Muscle layer of duodenum (tissue), 2 donors: Measurements from ENCODE around the gene PKD1L1.
"Not testable (repeated sequence)": the region's sequence is repeated elsewhere in the genome, so short reads cannot be mapped to it uniquely, and the experiment has no call there.

Experiments used
- H3K27ac ChIP-seq: one replicate; pipeline ENCODE4 v1.7.0; 2013; ENCODE audit warnings: mild to moderate bottlenecking, low read length
- H3K27me3 ChIP-seq: one replicate; pipeline ENCODE4 v1.7.0; 2013; ENCODE audit warnings: low read depth, mild to moderate bottlenecking, control low read depth, low read length
- H3K36me3 ChIP-seq, 2 donors: one replicate each; pipeline ENCODE4 v1.7.0; 2013; ENCODE audit warnings: low read length in 2 of 2, control low read depth in 1 of 2, mild to moderate bottlenecking in 1 of 2; ENCODE audit not compliant: insufficient read depth in 2 of 2, control insufficient read depth in 1 of 2
- H3K4me1 ChIP-seq, 2 donors: one replicate each; pipeline ENCODE4 v1.7.0; 2013; ENCODE audit warnings: low read length in 2 of 2, mild to moderate bottlenecking in 2 of 2, control low read depth in 1 of 2, moderate library complexity in 1 of 2; ENCODE audit not compliant: insufficient read depth in 2 of 2, control insufficient read depth in 1 of 2
- H3K4me3 ChIP-seq, 2 donors: one replicate each; pipeline ENCODE4 v1.7.0; 2013; ENCODE audit warnings: low read length in 2 of 2, low read depth in 1 of 2, mild to moderate bottlenecking in 1 of 2
- H3K9me3 ChIP-seq, 2 donors: one replicate each; pipeline ENCODE4 v1.7.0; 2013; ENCODE audit warnings: low read length in 2 of 2, control low read depth in 1 of 2, mild to moderate bottlenecking in 1 of 2; ENCODE audit not compliant: control insufficient read depth in 1 of 2
- donor health status: healthy.

Gene PKD1L1

DNA sequence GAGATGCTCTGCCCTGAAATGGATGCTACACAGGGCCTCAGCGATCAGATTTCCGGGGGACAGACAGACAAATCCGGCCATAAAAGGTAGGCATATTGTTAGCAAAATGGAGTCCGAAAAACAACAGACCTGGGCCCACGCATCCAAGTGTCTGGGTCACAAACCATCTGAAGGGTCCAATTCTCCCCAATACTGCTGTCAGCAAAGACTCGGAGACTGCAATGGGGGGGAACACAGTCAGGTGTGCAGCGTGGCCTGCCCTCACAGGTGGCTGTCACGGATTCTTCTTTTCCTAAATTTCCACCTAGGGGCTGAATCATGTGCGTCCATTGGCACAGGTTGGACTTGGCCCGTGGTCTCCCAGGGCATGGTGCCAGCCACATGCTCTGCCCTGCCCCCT, 12.9 kb downstream of the PKD1L1 start:
- Histone ChIP-seq H3K4me3 (no peak overlapping the region), H3K4me1 (no peaks in the 10 kb centered on the region), H3K27ac (no peak overlapping the region), H3K27me3 (no peaks in the 10 kb centered on the region), H3K9me3 (no peaks in the 10 kb centered on the region), H3K36me3 (no peaks in the 10 kb centered on the region)

DNA sequence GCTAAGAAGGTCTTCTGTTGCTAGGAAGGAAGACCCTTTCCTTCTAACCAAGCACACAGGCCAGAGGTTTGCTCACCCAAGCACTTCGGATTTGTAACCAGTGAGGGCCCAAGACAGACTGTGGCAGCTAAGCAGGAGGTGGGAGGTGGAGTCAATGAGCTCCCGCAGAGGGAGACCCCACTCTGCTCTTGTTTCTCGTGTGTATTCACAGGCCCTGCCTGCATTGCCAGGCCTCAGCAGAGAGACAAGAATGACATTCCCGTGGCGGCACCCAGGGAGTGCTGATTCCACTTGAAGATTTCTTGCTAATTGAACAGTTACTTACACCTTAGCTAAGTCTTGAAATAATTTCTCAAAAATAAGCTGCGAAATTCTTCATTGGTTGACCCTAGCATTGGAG, 13.4 kb downstream of the PKD1L1 start:
- Histone ChIP-seq H3K36me3 (no peaks in the 10 kb centered on the region), H3K4me3 (no peak overlapping the region), H3K27me3 (no peaks in the 10 kb centered on the region), H3K27ac (no peak overlapping the region), H3K4me1 (no peaks in the 10 kb centered on the region), H3K9me3 (no peaks in the 10 kb centered on the region)

DNA sequence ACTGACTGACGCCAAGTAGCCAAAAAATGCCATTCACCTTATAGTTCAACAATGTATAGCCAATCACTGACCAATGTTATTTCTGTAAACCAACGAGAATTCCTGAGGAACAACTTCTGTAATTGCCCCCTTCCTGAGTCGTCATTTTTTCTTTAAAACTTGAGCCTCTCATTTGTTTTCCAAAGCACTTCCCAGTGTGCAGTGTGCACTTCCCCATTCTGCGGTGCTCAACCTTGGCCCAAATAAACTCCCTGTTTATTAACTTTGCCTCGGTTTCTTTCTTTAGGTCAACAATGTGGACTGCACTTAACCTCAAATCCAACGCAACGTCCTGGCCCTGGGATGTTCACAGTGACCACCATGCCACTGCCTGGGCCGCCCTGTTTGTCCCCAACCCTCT, 15.1 kb downstream of the PKD1L1 start:
- Histone ChIP-seq H3K9me3 (no peaks in the 10 kb centered on the region), H3K36me3 (no peaks in the 10 kb centered on the region), H3K27ac (no peak overlapping the region), H3K4me1 (no peaks in the 10 kb centered on the region), H3K4me3 (no peak overlapping the region), H3K27me3 (no peaks in the 10 kb centered on the region)

DNA sequence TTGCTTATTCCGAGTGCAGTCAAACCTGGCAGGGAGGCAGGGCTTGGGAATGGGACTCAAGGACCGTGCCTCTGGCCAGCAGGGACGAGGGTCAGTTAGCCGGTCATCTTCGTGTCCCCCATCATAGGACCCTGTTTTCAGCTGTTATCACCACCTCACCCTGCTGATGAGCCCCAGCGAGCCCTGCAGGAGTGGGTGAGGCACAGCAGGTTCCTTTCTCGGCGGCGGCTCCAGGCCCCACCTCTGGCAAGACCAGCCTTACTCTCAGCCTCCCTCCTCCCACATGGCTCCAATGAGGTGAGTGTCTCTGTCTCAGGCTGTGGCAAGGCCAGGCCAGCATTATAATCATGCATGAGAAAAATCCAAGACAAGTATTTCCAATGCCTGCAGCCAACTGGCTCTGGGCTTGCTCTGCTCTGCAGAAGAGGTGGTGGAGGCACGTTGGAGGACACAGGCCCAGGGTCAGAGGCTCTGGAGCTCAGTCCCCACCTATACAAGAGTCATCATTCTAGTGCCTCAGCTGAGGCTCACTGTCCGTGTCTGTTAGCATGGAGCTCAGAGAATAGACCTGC, 15.7 kb downstream of the PKD1L1 start:
- Histone ChIP-seq H3K4me1 (no peaks in the 10 kb centered on the region), H3K4me3 (no peak overlapping the region), H3K9me3 (no peaks in the 10 kb centered on the region), H3K27ac (no peak overlapping the region), H3K27me3 (no peaks in the 10 kb centered on the region), H3K36me3 (no peaks in the 10 kb centered on the region)

DNA sequence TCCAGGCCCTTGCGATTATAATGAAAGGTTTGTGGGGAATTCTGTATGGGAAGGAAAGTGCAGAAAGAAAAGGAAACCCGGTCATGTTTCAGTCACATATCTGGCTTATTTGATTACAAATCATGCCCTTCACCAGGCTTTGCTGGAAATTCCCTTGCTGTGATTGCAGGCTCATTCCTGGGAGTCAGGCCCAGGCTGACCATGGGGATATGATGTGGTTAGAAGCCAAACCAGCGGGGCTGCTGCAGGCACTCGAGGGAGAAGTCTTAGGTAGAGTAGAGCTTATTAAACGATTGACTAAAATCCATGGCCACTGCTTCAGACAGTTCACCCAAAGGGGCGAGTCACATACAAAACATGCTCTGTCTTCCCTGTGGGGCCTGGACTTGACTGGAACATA, 16.2 kb downstream of the PKD1L1 start:
- Histone ChIP-seq H3K9me3 (no peaks in the 10 kb centered on the region), H3K4me3 (no peak overlapping the region), H3K4me1 (no peaks in the 10 kb centered on the region), H3K27ac (no peak overlapping the region), H3K36me3 (no peaks in the 10 kb centered on the region), H3K27me3 (no peaks in the 10 kb centered on the region)

DNA sequence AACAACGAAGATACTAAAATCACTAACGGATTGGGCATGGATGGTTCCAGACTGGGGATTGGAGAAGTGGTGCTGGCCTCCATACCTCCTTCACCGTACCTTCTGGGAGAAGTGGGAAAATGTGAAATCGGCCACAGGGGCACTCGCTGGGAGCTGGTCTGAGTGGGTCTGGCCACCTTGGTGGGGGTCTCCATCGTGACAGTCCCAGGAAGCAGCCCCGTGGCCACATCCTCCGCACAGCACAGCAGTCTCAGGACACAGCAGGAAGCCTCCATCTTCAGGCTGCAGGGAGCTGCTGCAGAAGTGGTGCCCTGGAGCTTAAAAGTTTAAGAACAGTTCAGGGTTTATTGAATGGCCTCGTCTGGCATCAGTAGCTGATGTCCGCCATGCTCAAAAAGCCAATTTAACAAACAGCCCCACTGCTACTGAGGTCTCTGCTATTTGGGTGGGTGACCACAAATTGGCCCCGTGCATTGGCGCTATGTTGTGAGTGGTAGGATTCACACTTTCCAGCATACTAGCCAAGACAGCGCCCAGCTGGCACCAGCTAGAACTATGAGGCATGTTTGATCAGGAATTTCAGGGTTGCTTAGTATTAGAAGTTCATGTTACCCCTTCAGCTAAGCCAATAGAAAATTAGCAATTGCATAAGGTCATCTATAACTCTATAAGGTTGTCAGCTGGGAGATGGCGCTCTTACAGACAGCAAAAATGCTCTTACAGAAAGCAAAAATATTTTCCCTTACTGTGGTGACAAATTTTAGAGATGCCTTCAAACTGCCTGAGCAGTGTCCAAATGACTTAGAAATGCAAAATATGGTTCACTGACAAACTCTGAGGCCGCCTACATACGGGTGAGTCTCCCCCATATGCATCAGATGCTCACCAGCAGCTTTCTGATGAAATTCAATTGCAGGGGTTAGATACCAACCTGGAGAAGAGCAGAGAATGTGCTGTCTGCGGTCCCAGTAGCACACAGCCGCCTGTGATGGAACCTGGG, 17.0 kb downstream of the PKD1L1 start:
- no peaks in the 10 kb centered on the region for H3K9me3 ChIP-seq
- no peaks in the 10 kb centered on the region for H3K27me3 ChIP-seq
- H3K36me3 ChIP-seq = no peaks in the 10 kb centered on the region
- H3K27ac ChIP-seq = no peak overlapping the region
- no peak overlapping the region for H3K4me3 ChIP-seq
- no peaks in the 10 kb centered on the region for H3K4me1 ChIP-seq

DNA sequence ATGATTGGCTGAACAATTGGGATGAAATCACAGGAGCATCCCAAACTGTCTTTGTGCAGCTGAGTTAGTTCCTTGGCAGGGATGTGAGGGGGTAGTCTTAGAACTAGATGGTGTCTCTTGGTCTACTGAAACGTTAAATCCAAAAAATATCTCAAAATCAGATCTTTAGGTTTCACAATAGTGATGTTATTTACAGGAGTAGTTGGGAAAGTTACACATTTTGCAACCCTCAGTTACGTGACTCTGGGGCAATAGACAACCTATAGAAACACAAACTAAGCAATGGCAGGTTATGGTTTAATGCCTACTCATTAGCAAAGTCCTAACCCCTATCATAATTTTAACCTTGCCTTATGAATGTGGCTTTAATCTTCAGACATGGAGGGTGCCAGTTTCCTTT, 24.0 kb downstream of the PKD1L1 start:
- Histone ChIP-seq H3K27me3 (no peaks in the 10 kb centered on the region), H3K4me3 (no peak overlapping the region), H3K27ac (no peak overlapping the region), H3K9me3 (peaks cover 0 to 3% of the 10 kb centered on the region in 2 donors), H3K4me1 (no peaks in the 10 kb centered on the region), H3K36me3 (no peaks in the 10 kb centered on the region)

DNA sequence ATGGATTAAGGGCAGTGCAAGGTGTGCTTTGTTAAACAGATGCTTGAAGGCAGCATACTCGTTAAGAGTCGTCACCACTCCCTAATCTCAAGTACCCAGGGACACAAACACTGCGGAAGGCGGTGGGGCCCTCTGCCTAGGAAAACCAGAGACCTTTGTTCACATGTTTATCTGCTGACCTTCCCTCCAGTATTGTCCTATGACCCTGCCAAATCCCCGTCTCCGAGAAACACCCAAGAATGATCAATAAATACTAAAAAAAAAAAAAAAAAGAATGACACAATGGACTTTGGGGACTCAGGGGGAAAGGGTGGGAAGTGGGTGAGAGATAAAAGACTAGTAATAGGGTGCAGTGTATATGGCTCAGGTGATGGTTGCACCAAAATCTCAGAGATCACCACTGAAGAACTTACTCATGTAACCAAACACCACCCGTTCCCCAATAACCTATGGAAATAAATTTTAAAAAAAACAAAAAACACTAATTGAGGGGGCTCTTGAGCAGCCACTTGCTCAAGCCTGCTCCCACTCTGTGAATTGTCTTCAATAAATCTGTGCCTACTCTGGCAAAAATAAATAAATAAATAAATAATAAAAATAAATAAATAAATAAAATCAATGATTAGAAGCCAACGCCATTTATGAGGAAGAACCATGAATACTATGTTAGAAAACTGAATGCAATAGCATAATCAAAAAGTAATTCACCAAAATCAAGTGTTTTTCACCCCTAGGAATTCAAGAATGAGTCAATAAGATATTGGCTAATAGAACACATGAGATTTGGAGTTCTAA, 25.0 kb downstream of the PKD1L1 start:
- not testable (repeated sequence) for H3K27ac ChIP-seq, H3K27me3 ChIP-seq, H3K4me3 ChIP-seq, H3K36me3 ChIP-seq, H3K9me3 ChIP-seq, H3K4me1 ChIP-seq

DNA sequence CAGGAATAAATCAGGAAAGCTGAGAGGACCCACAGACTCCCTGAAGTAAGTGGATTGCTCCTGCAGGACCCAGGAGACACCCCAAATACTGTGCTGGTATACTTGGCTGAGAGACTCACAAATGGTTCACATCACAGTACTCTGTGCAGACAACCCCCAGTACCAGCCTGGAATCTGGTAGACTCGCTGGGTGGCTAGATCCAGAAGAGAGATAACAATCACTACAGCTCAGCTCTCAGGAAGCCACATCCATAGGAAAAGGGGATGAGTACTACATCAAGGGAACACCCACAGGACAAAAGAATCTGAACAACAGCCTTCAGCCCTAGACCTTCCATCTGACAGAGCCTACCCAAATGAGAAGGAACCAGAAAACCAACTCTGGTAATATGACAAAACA, 31.8 kb downstream of the PKD1L1 start:
- H3K27me3 ChIP-seq, H3K4me1 ChIP-seq, H3K9me3 ChIP-seq, H3K27ac ChIP-seq, H3K36me3 ChIP-seq, H3K4me3 ChIP-seq: not testable (repeated sequence)

DNA sequence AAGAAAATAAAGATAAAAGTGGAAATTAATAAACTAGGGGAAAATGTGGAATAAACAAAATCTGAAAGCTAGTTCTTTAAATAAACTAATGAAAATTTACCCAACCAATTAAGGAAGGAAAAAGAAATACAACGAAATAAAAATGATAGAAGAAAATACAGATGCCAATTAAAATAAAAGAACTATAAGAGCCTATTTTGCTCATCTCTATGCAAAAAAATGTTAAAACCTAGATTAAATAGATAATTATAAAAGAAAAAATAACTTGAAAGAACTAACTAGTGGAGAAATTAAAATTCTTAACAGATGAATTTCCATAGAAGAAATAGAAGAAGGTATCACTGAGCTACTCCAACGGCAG, 32.7 kb downstream of the PKD1L1 start:
- Histone ChIP-seq H3K4me1 (no peaks in the 10 kb centered on the region), H3K27ac (no peak overlapping the region), H3K9me3 (peaks cover 0 to 2% of the 10 kb centered on the region in 2 donors), H3K4me3 (no peak overlapping the region), H3K27me3 (no peaks in the 10 kb centered on the region), H3K36me3 (no peaks in the 10 kb centered on the region)
